ENCODE measurements around the gene DDX53. TPM values are rescaled to one million over a fixed set of nuclear protein-coding genes. Genes with fewer than 3 reads are reported as not detected.

DDX53 gene
- total RNA-seq, 1 donor from 2014 or later = not detected

- Mint-ChIP-seq H3K36me3 (ENCODE audit: low read depth, unreplicated experiment) (no peaks in the 10 kb centered on the region), H3K4me1 (ENCODE audit: unreplicated experiment) (no peaks in the 10 kb centered on the region), H3K4me3 (ENCODE audit: unreplicated experiment) (no peak overlapping the region), H3K27ac (ENCODE audit: unreplicated experiment) (no peak overlapping the region), H3K27me3 (ENCODE audit: unreplicated experiment) (peaks cover 2% of the 10 kb centered on the region), H3K9me3 (ENCODE audit: unreplicated experiment) (no peaks in the 10 kb centered on the region)
- TF ChIP-seq CTCF (IDR thresholded peaks at IDR 0.05; ENCODE audit: unreplicated experiment) = no peak
- no peak for DNase-seq (ENCODE audit: low spot score)
Observed at GRCh38 chrX:22959204-22959920, 40.4 kb upstream of the DDX53 start.

GRCh38 chrX:22963196-22963595 lies 36.6 kb upstream of the DDX53 start:
- Mint-ChIP-seq H3K4me3 (ENCODE audit: unreplicated experiment) (no peak overlapping the region), H3K4me1 (ENCODE audit: unreplicated experiment) (no peaks in the 10 kb centered on the region), H3K36me3 (ENCODE audit: low read depth, unreplicated experiment) (no peaks in the 10 kb centered on the region), H3K9me3 (ENCODE audit: unreplicated experiment) (no peaks in the 10 kb centered on the region), H3K27me3 (ENCODE audit: unreplicated experiment) (peaks cover 2% of the 10 kb centered on the region), H3K27ac (ENCODE audit: unreplicated experiment) (no peak overlapping the region)
- DNase-seq (ENCODE audit: low spot score) = no peak
- no peak for TF ChIP-seq CTCF (IDR thresholded peaks at IDR 0.05; ENCODE audit: unreplicated experiment)

- peaks cover 2% of the 10 kb centered on the region for H3K27me3 Mint-ChIP-seq (ENCODE audit: unreplicated experiment)
- no peak overlapping the region for H3K4me3 Mint-ChIP-seq (ENCODE audit: unreplicated experiment)
- no peak for DNase-seq (ENCODE audit: low spot score)
- H3K9me3 Mint-ChIP-seq (ENCODE audit: unreplicated experiment) = no peaks in the 10 kb centered on the region
- no peaks in the 10 kb centered on the region for H3K4me1 Mint-ChIP-seq (ENCODE audit: unreplicated experiment)
- no peak for TF ChIP-seq CTCF (IDR thresholded peaks at IDR 0.05; ENCODE audit: unreplicated experiment)
- no peak overlapping the region for H3K27ac Mint-ChIP-seq (ENCODE audit: unreplicated experiment)
- no peaks in the 10 kb centered on the region for H3K36me3 Mint-ChIP-seq (ENCODE audit: low read depth, unreplicated experiment)
Observed at GRCh38 chrX:22968494-22968893, 31.3 kb upstream of the DDX53 start.

GRCh38 chrX:22969411-22969810 lies 30.3 kb upstream of the DDX53 start:
- H3K27me3 Mint-ChIP-seq (ENCODE audit: unreplicated experiment) = peaks cover 2% of the 10 kb centered on the region
- no peaks in the 10 kb centered on the region for H3K36me3 Mint-ChIP-seq (ENCODE audit: low read depth, unreplicated experiment)
- no peaks in the 10 kb centered on the region for H3K9me3 Mint-ChIP-seq (ENCODE audit: unreplicated experiment)
- no peak for TF ChIP-seq CTCF (IDR thresholded peaks at IDR 0.05; ENCODE audit: unreplicated experiment)
- H3K4me1 Mint-ChIP-seq (ENCODE audit: unreplicated experiment) = no peaks in the 10 kb centered on the region
- H3K27ac Mint-ChIP-seq (ENCODE audit: unreplicated experiment) = no peak overlapping the region
- no peak overlapping the region for H3K4me3 Mint-ChIP-seq (ENCODE audit: unreplicated experiment)
- no peak for DNase-seq (ENCODE audit: low spot score)

- TF ChIP-seq CTCF (IDR thresholded peaks at IDR 0.05; ENCODE audit: unreplicated experiment) = no peak
- peaks cover 2% of the 10 kb centered on the region for H3K27me3 Mint-ChIP-seq (ENCODE audit: unreplicated experiment)
- H3K4me3 Mint-ChIP-seq (ENCODE audit: unreplicated experiment) = no peak overlapping the region
- H3K36me3 Mint-ChIP-seq (ENCODE audit: low read depth, unreplicated experiment) = no peaks in the 10 kb centered on the region
- no peaks in the 10 kb centered on the region for H3K4me1 Mint-ChIP-seq (ENCODE audit: unreplicated experiment)
- no peaks in the 10 kb centered on the region for H3K9me3 Mint-ChIP-seq (ENCODE audit: unreplicated experiment)
- no peak overlapping the region for H3K27ac Mint-ChIP-seq (ENCODE audit: unreplicated experiment)
- no peak for DNase-seq (ENCODE audit: low spot score)
Observed at GRCh38 chrX:22970861-22971260, 28.9 kb upstream of the DDX53 start.
